ENCODE results near the gene STAT3. TPM values are rescaled to one million over a fixed set of nuclear protein-coding genes. Genes with fewer than 3 reads are reported as not detected.

Gene STAT3
- total and polyA plus RNA-seq, 2 donors (not counting 3 experiments of a cell fraction or from before 2014, with no cell fraction given) = 59.1 to 124 TPM

DNA sequence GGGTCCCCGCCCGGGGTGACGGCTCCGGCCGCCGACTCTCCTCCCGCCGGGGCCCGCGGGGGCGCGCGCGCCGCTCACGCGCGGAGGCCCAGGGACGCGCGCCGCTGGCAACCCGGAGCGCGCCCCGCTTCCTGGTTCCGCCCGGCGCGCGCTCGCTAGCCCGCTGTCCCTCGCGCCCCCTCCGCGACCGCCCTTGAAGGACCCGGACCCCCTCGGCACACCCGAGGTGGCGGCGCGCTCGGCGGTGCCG, 112.0 kb downstream of the STAT3 start, which contains the start of gene STAT5B:
STAT5B (minus strand) TSS at position 33 of the 250 bp plus-strand sequence. CDS start 44,264 bp downstream, outside the sequence.
- intact Hi-C loops (cut with micrococcal nuclease) (loop anchor here (2.0 to 10.0 kb wide), 2 partner anchors 45 to 141 kb away; no protein-coding TSS in a partner anchor), dilution Hi-C loops (cut with MboI; ENCODE audit: extremely low pct_ligation_motif_present, low sequenced_read_pairs) (no loop called here)
- peak within 1 kb of the TSS; percentile 87 for H2AFZ ChIP-seq (ENCODE audit: low read depth, low read length)
- peak within 1 kb of the TSS; percentile 65 to 96 (median 79) for H3K4me3 ChIP-seq (replicated peaks in 1 of 3; ENCODE audit: insufficient read depth in 1 of 3, low read depth in 1 of 3, low read length in 3 of 3)
- no TSS peak for BruUV-seq (replicated peaks)
- H3K4me2 ChIP-seq (ENCODE audit: insufficient read depth, low read length) = peak within 1 kb of the TSS; percentile 88
- peak; percentile 46 for DNase-seq (ENCODE audit: low read depth, low spot score)
- no peaks in the 10 kb centered on the region for H3K9me1 ChIP-seq (replicated peaks; ENCODE audit: control insufficient read depth, extremely low read depth, insufficient read depth, low read length)
- no peaks in the 10 kb centered on the region for H3K9me3 ChIP-seq (replicated peaks; ENCODE audit: control insufficient read depth, insufficient read depth, low read length)
- TF ChIP-seq POLR2A (IDR thresholded peaks at IDR 0.05; ENCODE audit: low read depth, low read length) = no peak
- no peak for TF ChIP-seq MYC (IDR thresholded peaks at IDR 0.05; ENCODE audit: low read depth, low read length)
- TF ChIP-seq FOS (IDR thresholded peaks at IDR 0.05; ENCODE audit: borderline replicate concordance, insufficient read depth, low read length) = no peak
- no peak for TF ChIP-seq EZH2 (IDR thresholded peaks at IDR 0.05; ENCODE audit: borderline replicate concordance, low read depth, low read length, severe bottlenecking)
- TF ChIP-seq, protein P1, sequence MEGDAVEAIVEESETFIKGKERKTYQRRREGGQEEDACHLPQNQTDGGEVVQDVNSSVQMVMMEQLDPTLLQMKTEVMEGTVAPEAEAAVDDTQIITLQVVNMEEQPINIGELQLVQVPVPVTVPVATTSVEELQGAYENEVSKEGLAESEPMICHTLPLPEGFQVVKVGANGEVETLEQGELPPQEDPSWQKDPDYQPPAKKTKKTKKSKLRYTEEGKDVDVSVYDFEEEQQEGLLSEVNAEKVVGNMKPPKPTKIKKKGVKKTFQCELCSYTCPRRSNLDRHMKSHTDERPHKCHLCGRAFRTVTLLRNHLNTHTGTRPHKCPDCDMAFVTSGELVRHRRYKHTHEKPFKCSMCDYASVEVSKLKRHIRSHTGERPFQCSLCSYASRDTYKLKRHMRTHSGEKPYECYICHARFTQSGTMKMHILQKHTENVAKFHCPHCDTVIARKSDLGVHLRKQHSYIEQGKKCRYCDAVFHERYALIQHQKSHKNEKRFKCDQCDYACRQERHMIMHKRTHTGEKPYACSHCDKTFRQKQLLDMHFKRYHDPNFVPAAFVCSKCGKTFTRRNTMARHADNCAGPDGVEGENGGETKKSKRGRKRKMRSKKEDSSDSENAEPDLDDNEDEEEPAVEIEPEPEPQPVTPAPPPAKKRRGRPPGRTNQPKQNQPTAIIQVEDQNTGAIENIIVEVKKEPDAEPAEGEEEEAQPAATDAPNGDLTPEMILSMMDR (IDR thresholded peaks at IDR 0.05; ENCODE audit: extremely low read depth in 1 of 2, insufficient read depth in 1 of 2, low read depth in 1 of 2, low read length in 2 of 2) = no peak
- no peak for TF ChIP-seq POLR2AphosphoS5 (IDR thresholded peaks at IDR 0.05; ENCODE audit: insufficient read depth, low read depth, low read length)
- TF ChIP-seq, protein P2, sequence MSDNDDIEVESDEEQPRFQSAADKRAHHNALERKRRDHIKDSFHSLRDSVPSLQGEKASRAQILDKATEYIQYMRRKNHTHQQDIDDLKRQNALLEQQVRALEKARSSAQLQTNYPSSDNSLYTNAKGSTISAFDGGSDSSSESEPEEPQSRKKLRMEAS (IDR thresholded peaks at IDR 0.05; ENCODE audit: insufficient read depth, insufficient read length) = no peak
- no peak for TF ChIP-seq GATA2 (IDR thresholded peaks at IDR 0.05; ENCODE audit: insufficient read depth, insufficient read length, low read depth, low read length)
- TF ChIP-seq JUN (IDR thresholded peaks at IDR 0.05; ENCODE audit: borderline replicate concordance, insufficient read depth, insufficient read length, low read depth) = no peak
- no peaks in the 10 kb centered on the region for H3K36me3 ChIP-seq (ENCODE audit: control insufficient read depth in 2 of 2, extremely low read depth in 1 of 2, insufficient read depth in 2 of 2, low read length in 2 of 2)
- H3K79me2 ChIP-seq (ENCODE audit: control insufficient read depth, insufficient read depth, low read length) = peaks cover 45% of the 10 kb centered on the region
- H3K4me1 ChIP-seq (ENCODE audit: control insufficient read depth, extremely low read depth, insufficient read depth, low read length) = peaks cover 16% of the 10 kb centered on the region
- H4K20me1 ChIP-seq (replicated peaks; ENCODE audit: control insufficient read depth, extremely low read depth, insufficient read depth, low read length) = no peaks in the 10 kb centered on the region
- H3K9ac ChIP-seq (replicated peaks; ENCODE audit: extremely low read depth, insufficient read depth, low read length) = peak within 1 kb of the TSS; percentile 84
- no peaks in the 10 kb centered on the region for H3K27me3 ChIP-seq (ENCODE audit: control insufficient read depth in 2 of 2, insufficient read depth in 2 of 2, low read length in 2 of 2)
- peak; percentile 55 for FAIRE-seq
- POLR2A ChIA-PET = interaction anchor here (0.6 kb wide), 2 partner anchors 28 to 132 kb away, joined by 3 to 4 read pairs; no protein-coding TSS in a partner anchor
- H3K27ac ChIP-seq (ENCODE audit: insufficient read depth, low read depth, low read length) = peak within 1 kb of the TSS; percentile 59
- CTCF ChIA-PET = interaction anchor here (1.1 to 2.7 kb wide), 3 partner anchors 25 to 251 kb away, joined by 3 to 35 read pairs (median 6); no protein-coding TSS in a partner anchor
